OCI-LY3 (cell line): ENCODE measurements around the gene ATP2C1.

Source experiments
- H2AFZ ChIP-seq: fragments of 200-600, 300-600 bp; shearing (Covaris generic); 2 replicates; pipeline ENCODE4 v1.6.0; 2014; ENCODE audit warnings: antibody characterized with exemption, low read depth, low read length
- H3K27ac ChIP-seq: fragments of 200-600, 300-600 bp; sonication (generic); 2 replicates; pipeline ENCODE4 v1.5.1; 2014; ENCODE audit warnings: mild to moderate bottlenecking, low read length, moderate library complexity, mixed read lengths
- H3K27me3 ChIP-seq: fragments of 200-600, 300-600 bp; sonication (generic); 2 replicates; pipeline ENCODE4 v1.6.1; 2014; ENCODE audit warnings: low read depth, low read length, mixed read lengths
- H3K36me3 ChIP-seq: fragments of 200-600, 300-600 bp; sonication (generic); replicated peaks from 2 replicates; pipeline ENCODE3; 2014; ENCODE audit warnings: low read depth, low read length, mixed read lengths
- H3K4me1 ChIP-seq: fragments of 300-600, 200-600 bp; sonication (generic); 2 replicates; pipeline ENCODE4 v1.6.1; 2014; ENCODE audit warnings: low read length, mixed read lengths
- H3K4me2 ChIP-seq: fragments of 200-600, 300-600 bp; sonication (generic); 2 replicates; pipeline ENCODE4 v1.6.1; 2014; ENCODE audit warnings: low read length, mixed read lengths
- H3K4me3 ChIP-seq: fragments of 300-600, 200-600 bp; sonication (generic); 2 replicates; pipeline ENCODE4 v1.5.1; 2014; ENCODE audit warnings: antibody characterized with exemption, mild to moderate bottlenecking, low read length, moderate library complexity
- H3K79me2 ChIP-seq: fragments of 300-600, 200-600 bp; shearing (Covaris generic); 2 replicates; pipeline ENCODE4 v1.6.1; 2014; ENCODE audit warnings: mild to moderate bottlenecking, low read length, mixed read lengths
- H3K9ac ChIP-seq: fragments of 300-600, 200-600 bp; shearing (Covaris generic); 2 replicates; pipeline ENCODE4 v1.6.0; 2014; ENCODE audit warnings: mild to moderate bottlenecking, low read length, moderate library complexity
- H3K9me3 ChIP-seq: fragments of 200-600, 300-600 bp; shearing (Covaris generic); 2 replicates; pipeline ENCODE4 v1.6.1; 2014; ENCODE audit warnings: low read length, mixed read lengths; ENCODE audit not compliant: insufficient read depth
- H4K20me1 ChIP-seq: fragments of 200-600, 300-600 bp; sonication (generic); 2 replicates; pipeline ENCODE4 v1.6.1; 2016; ENCODE audit warnings: low read length, mixed read lengths; ENCODE audit not compliant: insufficient read depth
- EZH2phosphoT487 ChIP-seq: fragments of 200-600 bp; shearing (Covaris generic); IDR thresholded peaks from 2 replicates; pipeline ENCODE4 v1.6.1; 2018; ENCODE audit warnings: antibody characterized with exemption, mixed run types, low read depth
- TF ChIP-seq, protein P1 (sequence below): fragments of 200-600, 300-600 bp; sonication (generic); IDR thresholded peaks from 2 replicates; pipeline ENCODE4 v1.5.1; 2014; ENCODE audit warnings: antibody characterized with exemption, low read length, low read depth

Gene ATP2C1, protein sequence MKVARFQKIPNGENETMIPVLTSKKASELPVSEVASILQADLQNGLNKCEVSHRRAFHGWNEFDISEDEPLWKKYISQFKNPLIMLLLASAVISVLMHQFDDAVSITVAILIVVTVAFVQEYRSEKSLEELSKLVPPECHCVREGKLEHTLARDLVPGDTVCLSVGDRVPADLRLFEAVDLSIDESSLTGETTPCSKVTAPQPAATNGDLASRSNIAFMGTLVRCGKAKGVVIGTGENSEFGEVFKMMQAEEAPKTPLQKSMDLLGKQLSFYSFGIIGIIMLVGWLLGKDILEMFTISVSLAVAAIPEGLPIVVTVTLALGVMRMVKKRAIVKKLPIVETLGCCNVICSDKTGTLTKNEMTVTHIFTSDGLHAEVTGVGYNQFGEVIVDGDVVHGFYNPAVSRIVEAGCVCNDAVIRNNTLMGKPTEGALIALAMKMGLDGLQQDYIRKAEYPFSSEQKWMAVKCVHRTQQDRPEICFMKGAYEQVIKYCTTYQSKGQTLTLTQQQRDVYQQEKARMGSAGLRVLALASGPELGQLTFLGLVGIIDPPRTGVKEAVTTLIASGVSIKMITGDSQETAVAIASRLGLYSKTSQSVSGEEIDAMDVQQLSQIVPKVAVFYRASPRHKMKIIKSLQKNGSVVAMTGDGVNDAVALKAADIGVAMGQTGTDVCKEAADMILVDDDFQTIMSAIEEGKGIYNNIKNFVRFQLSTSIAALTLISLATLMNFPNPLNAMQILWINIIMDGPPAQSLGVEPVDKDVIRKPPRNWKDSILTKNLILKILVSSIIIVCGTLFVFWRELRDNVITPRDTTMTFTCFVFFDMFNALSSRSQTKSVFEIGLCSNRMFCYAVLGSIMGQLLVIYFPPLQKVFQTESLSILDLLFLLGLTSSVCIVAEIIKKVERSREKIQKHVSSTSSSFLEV

DNA sequence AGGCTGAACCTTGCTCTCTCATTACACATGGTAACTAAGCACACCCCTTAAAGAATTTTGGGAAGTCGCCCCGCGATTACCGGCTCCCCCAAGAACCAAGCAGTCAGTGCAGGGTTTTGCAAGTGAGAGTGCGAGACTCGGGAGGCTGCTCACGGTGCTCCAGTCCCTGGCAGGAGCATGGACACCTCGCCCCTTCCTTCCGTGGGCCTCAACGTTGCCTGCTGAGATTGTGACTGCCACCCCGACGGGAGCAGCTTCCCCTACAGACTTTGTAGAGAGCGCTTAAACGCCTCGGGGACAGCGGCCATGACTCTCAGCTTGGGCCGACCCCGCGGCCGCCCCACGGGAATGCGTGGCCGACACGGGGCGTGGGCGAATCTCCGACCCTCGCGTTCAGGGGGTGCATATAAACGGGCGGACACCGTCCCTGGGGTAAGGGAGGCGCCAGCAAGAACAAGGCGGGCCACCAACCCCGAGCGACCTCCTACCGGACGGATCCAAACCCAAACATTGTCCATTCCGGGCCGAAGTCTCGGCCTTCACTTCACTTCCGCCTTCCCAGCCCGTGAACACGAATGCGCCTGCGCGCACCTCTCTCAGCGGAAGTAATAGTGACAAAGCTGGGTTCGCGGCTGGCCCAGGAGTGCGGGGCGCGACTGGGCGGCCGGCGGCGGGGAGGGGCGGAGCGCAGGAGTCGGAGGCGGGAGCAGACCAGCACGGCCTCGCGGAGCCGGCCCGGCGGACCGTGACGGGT lies at the start of gene ATP2C1:
TSS of gene ATP2C1 (plus strand) at position 709 of the 754 bp plus-strand sequence. CDS start 686 bp downstream, outside the sequence.
- H2AFZ ChIP-seq, result peak within 1 kb of the TSS; percentile 96
- H3K9me3 ChIP-seq, result no peaks in the 10 kb centered on the region
- H3K9ac ChIP-seq, result peak within 1 kb of the TSS; percentile 99
- H3K27ac ChIP-seq, result peak within 1 kb of the TSS; percentile 68
- H3K36me3 ChIP-seq, result no peaks in the 10 kb centered on the region
- H3K4me2 ChIP-seq, result peak within 1 kb of the TSS; percentile 99
- peaks cover 18% of the 10 kb centered on the region for H4K20me1 ChIP-seq
- TF ChIP-seq, protein P1, sequence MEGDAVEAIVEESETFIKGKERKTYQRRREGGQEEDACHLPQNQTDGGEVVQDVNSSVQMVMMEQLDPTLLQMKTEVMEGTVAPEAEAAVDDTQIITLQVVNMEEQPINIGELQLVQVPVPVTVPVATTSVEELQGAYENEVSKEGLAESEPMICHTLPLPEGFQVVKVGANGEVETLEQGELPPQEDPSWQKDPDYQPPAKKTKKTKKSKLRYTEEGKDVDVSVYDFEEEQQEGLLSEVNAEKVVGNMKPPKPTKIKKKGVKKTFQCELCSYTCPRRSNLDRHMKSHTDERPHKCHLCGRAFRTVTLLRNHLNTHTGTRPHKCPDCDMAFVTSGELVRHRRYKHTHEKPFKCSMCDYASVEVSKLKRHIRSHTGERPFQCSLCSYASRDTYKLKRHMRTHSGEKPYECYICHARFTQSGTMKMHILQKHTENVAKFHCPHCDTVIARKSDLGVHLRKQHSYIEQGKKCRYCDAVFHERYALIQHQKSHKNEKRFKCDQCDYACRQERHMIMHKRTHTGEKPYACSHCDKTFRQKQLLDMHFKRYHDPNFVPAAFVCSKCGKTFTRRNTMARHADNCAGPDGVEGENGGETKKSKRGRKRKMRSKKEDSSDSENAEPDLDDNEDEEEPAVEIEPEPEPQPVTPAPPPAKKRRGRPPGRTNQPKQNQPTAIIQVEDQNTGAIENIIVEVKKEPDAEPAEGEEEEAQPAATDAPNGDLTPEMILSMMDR, result no peak
- TF ChIP-seq EZH2phosphoT487, result no peak
- H3K79me2 ChIP-seq, result peaks cover 45% of the 10 kb centered on the region
- H3K4me1 ChIP-seq, result peaks cover 20% of the 10 kb centered on the region
- no peaks in the 10 kb centered on the region for H3K27me3 ChIP-seq
- H3K4me3 ChIP-seq, result peak within 1 kb of the TSS; percentile 81

DNA sequence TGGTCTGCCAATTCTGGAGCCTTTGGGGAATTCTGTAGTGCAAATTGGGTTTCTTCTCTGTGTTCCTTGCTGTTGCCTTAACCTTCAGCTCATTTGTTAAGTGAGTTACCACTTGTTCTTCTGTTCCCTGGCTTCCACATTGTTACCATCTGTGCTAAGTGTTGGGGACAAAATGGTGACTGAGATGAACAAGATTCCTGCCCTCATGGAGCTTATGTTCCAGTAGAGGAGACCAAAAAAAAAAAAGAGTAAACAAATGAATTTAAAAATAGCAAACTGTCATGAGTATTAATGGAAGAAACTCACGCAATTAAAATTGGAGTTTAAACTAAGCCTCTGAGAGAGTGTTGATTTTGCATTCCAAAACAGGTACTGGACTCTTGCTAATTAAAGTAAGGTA lies 49.4 kb upstream of the ATP2C1 start:
- Histone ChIP-seq H3K27me3 (no peaks in the 10 kb centered on the region; the same call in 1 of the 2 replicates), H3K79me2 (no peaks in the 10 kb centered on the region), H4K20me1 (no peaks in the 10 kb centered on the region), H3K4me3 (no peak overlapping the region), H3K4me1 (no peaks in the 10 kb centered on the region), H3K4me2 (no peak overlapping the region), H3K36me3 (no peaks in the 10 kb centered on the region), H2AFZ (no peak overlapping the region), H3K27ac (no peak overlapping the region), H3K9me3 (no peaks in the 10 kb centered on the region), H3K9ac (no peak overlapping the region)
- no peak for TF ChIP-seq EZH2phosphoT487
- TF ChIP-seq, protein P1, result no peak

DNA sequence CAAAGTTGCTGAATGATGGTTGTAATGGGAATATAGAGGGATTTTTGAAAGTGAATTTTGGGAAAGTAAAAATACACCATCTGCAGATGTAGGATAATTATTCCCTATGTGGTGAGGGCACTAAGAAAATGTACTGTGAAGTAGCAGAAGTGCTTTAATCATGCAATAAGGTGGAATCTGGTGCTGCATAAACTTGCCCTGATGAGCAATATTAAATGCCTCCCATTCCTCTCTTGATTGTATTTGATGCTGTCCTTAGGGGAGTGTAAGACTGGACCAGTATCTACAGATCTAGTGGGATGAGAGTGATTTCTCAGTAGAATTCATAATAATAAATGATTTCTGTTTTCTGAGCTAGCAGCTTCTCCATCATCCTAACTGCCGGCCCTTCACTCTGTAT lies 47.7 kb upstream of the ATP2C1 start:
- Histone ChIP-seq H3K36me3 (no peaks in the 10 kb centered on the region), H3K27ac (no peak overlapping the region), H3K4me3 (no peak overlapping the region), H3K79me2 (no peaks in the 10 kb centered on the region), H3K9ac (no peak overlapping the region), H4K20me1 (no peaks in the 10 kb centered on the region), H3K4me2 (no peak overlapping the region), H2AFZ (no peak overlapping the region), H3K27me3 (no peaks in the 10 kb centered on the region; the same call in 1 of the 2 replicates), H3K9me3 (no peaks in the 10 kb centered on the region), H3K4me1 (peaks cover 11% of the 10 kb centered on the region)
- no peak for TF ChIP-seq EZH2phosphoT487
- TF ChIP-seq, protein P1, result no peak
